WTC11 (cell line): ENCODE data around the gene SLC38A10. TPM values are rescaled to one million over a fixed set of nuclear protein-coding genes. Genes with fewer than 3 reads are reported as not detected.
A peak's percentile ranks its signal among the peaks of the same experiment; 100 is the strongest.

Experiments
- ATAC-seq: fragments of 200-7000 bp; cut with Tn5 transposase; 2 replicates; pipeline ENCODE4 v1.10.0; 2021; ENCODE audit warnings: mild to moderate bottlenecking, moderate library complexity
- CTCF ChIA-PET: fragments of 300-600 bp; sonication (Branson Sonifier 250); formaldehyde crosslinking; loops from one replicate; lab custom pipeline; 2021; ENCODE audit warnings: antibody characterized with exemption; lab: Charles Lee
- POLR2A ChIA-PET: fragments of 350-600 bp; sonication (Branson Sonifier 250); formaldehyde crosslinking; loops from one replicate; lab custom pipeline; 2021; ENCODE audit warnings: antibody characterized with exemption; lab: Charles Lee
- DNase-seq: peaks from one replicate; pipeline ENCODE4 v3.0.0; 2021; ENCODE audit warnings: low spot score
- H3K27ac Mint-ChIP-seq: 2 replicates; pipeline ENCODE4 v1.8.0; 2021; ENCODE audit warnings: mixed read lengths
- H3K27me3 Mint-ChIP-seq: 2 replicates; pipeline ENCODE4 v1.8.0; 2021; ENCODE audit warnings: low read depth, mild to moderate bottlenecking, moderate library complexity, mixed read lengths
- H3K36me3 Mint-ChIP-seq: 2 replicates; pipeline ENCODE4 v1.8.0; 2021; ENCODE audit warnings: mixed read lengths
- H3K4me1 Mint-ChIP-seq: 2 replicates; pipeline ENCODE4 v1.8.0; 2022; ENCODE audit warnings: mixed read lengths
- H3K4me3 Mint-ChIP-seq: 2 replicates; pipeline ENCODE4 v1.8.0; 2021; ENCODE audit warnings: mild to moderate bottlenecking, moderate library complexity, mixed read lengths
- H3K9me3 Mint-ChIP-seq: 2 replicates; pipeline ENCODE4 v1.8.0; 2021; ENCODE audit warnings: mixed read lengths
- ATF6 ChIP-seq: sonication (generic); formaldehyde crosslinking; IDR thresholded peaks from 2 replicates; pipeline ENCODE4 v1.8.1; 2023; ENCODE audit warnings: mild to moderate bottlenecking, missing genetic modification reagents
- CTCF ChIP-seq: fragments of 200-600 bp; IDR thresholded peaks from 2 replicates; pipeline ENCODE4 v1.8.0; 2022; ENCODE audit warnings: antibody characterized with exemption
- FOXJ3 ChIP-seq: sonication (generic); formaldehyde crosslinking; IDR thresholded peaks from 2 replicates; pipeline ENCODE4 v1.9.0; 2021; ENCODE audit warnings: missing genetic modification reagents, mild to moderate bottlenecking, borderline replicate concordance
- GABPB1 ChIP-seq: sonication (generic); formaldehyde crosslinking; IDR thresholded peaks from 2 replicates; pipeline ENCODE4 v1.8.1; 2023; ENCODE audit warnings: mild to moderate bottlenecking, missing genetic modification reagents
- JAZF1 ChIP-seq: fragments of 250-450 bp; sonication (Bioruptor Pico); IDR thresholded peaks from 2 replicates; pipeline ENCODE4 v1.9.0; 2021; ENCODE audit warnings: moderate library complexity, mild to moderate bottlenecking, inconsistent platforms
- NR3C1 ChIP-seq: sonication (generic); formaldehyde crosslinking; conservative IDR thresholded peaks from 2 replicates; pipeline ENCODE4 v1.8.1; 2023; ENCODE audit warnings: low read depth, mild to moderate bottlenecking, missing genetic modification reagents
- TP53 ChIP-seq: sonication (generic); formaldehyde crosslinking; IDR thresholded peaks from 2 replicates; pipeline ENCODE4 v1.8.1; 2023; ENCODE audit warnings: mild to moderate bottlenecking, missing genetic modification reagents
- ZNF138 ChIP-seq: sonication (generic); formaldehyde crosslinking; conservative IDR thresholded peaks from 2 replicates; pipeline ENCODE4 v1.8.1; 2022; ENCODE audit warnings: mild to moderate bottlenecking, moderate library complexity, missing genetic modification reagents
- ZNF396 ChIP-seq: fragments of 250-450 bp; sonication (Bioruptor Pico); IDR thresholded peaks from 2 replicates; pipeline ENCODE4 v1.8.0; 2021; ENCODE audit warnings: mild to moderate bottlenecking, moderate library complexity, borderline replicate concordance
- total RNA-seq: library from RNA; stranded (reverse); gene quantifications from 3 replicates; pipeline ENCODE4 v1.2.3, GENCODE V29; 2021
- TF ChIP-seq, protein P1 (sequence below): sonication (generic); formaldehyde crosslinking; IDR thresholded peaks from 2 replicates; pipeline ENCODE4 v1.8.1; 2023; ENCODE audit warnings: mild to moderate bottlenecking, missing genetic modification reagents, borderline replicate concordance
- TF ChIP-seq, protein P2 (sequence below): sonication (generic); formaldehyde crosslinking; IDR thresholded peaks from 2 replicates; pipeline ENCODE4 v1.8.0; 2022; ENCODE audit warnings: mild to moderate bottlenecking, missing genetic modification reagents
- TF ChIP-seq, protein P3 (sequence below): fragments of 250-450 bp; sonication (Bioruptor Pico); IDR thresholded peaks from 2 replicates; pipeline ENCODE4 v1.9.0; 2021; ENCODE audit warnings: mild to moderate bottlenecking
- TF ChIP-seq, protein P4 (sequence below): sonication (generic); formaldehyde crosslinking; conservative IDR thresholded peaks from 2 replicates; pipeline ENCODE4 v1.8.1; 2023; ENCODE audit warnings: mild to moderate bottlenecking, low read depth, missing genetic modification reagents, moderate library complexity

SLC38A10 gene
- total RNA-seq, 1 experiment from 2014 or later, result 47.0 TPM

DNA sequence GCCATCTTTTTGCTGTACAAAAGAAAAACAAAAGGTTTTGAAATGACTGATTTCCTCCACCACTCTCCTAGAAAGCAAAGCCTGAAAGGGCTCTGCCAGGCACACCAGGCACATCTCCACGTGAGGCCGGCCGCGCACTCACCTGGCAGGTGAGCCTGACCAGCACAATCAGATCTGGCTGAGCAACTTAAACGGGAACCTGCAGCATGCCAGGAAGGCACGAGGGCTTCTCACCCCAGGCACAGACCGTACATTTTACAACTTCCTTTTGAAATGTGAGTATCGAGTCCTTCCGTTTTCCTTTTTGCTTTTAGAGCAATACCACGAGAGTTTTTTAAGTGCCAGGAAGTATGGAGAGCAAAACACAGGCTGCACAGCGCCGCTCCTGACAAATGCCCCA, 22.5 kb downstream of the SLC38A10 start:
- no peaks in the 10 kb centered on the region for H3K27me3 Mint-ChIP-seq
- CTCF ChIA-PET, result no interaction called here
- no peaks in the 10 kb centered on the region for H3K4me1 Mint-ChIP-seq
- POLR2A ChIA-PET, result no interaction called here
- TF ChIP-seq JAZF1 (CRISPR knock-in tag), result no peak
- TF ChIP-seq GABPB1 (CRISPR knock-in tag), result no peak
- TF ChIP-seq, protein P1, sequence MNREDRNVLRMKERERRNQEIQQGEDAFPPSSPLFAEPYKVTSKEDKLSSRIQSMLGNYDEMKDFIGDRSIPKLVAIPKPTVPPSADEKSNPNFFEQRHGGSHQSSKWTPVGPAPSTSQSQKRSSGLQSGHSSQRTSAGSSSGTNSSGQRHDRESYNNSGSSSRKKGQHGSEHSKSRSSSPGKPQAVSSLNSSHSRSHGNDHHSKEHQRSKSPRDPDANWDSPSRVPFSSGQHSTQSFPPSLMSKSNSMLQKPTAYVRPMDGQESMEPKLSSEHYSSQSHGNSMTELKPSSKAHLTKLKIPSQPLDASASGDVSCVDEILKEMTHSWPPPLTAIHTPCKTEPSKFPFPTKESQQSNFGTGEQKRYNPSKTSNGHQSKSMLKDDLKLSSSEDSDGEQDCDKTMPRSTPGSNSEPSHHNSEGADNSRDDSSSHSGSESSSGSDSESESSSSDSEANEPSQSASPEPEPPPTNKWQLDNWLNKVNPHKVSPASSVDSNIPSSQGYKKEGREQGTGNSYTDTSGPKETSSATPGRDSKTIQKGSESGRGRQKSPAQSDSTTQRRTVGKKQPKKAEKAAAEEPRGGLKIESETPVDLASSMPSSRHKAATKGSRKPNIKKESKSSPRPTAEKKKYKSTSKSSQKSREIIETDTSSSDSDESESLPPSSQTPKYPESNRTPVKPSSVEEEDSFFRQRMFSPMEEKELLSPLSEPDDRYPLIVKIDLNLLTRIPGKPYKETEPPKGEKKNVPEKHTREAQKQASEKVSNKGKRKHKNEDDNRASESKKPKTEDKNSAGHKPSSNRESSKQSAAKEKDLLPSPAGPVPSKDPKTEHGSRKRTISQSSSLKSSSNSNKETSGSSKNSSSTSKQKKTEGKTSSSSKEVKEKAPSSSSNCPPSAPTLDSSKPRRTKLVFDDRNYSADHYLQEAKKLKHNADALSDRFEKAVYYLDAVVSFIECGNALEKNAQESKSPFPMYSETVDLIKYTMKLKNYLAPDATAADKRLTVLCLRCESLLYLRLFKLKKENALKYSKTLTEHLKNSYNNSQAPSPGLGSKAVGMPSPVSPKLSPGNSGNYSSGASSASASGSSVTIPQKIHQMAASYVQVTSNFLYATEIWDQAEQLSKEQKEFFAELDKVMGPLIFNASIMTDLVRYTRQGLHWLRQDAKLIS (CRISPR knock-in tag), result no peak
- TF ChIP-seq, protein P2, sequence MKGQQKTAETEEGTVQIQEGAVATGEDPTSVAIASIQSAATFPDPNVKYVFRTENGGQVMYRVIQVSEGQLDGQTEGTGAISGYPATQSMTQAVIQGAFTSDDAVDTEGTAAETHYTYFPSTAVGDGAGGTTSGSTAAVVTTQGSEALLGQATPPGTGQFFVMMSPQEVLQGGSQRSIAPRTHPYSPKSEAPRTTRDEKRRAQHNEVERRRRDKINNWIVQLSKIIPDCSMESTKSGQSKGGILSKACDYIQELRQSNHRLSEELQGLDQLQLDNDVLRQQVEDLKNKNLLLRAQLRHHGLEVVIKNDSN (CRISPR knock-in tag), result no peak
- TF ChIP-seq FOXJ3, result no peak
- TF ChIP-seq CTCF, result no peak
- TF ChIP-seq, protein P3, sequence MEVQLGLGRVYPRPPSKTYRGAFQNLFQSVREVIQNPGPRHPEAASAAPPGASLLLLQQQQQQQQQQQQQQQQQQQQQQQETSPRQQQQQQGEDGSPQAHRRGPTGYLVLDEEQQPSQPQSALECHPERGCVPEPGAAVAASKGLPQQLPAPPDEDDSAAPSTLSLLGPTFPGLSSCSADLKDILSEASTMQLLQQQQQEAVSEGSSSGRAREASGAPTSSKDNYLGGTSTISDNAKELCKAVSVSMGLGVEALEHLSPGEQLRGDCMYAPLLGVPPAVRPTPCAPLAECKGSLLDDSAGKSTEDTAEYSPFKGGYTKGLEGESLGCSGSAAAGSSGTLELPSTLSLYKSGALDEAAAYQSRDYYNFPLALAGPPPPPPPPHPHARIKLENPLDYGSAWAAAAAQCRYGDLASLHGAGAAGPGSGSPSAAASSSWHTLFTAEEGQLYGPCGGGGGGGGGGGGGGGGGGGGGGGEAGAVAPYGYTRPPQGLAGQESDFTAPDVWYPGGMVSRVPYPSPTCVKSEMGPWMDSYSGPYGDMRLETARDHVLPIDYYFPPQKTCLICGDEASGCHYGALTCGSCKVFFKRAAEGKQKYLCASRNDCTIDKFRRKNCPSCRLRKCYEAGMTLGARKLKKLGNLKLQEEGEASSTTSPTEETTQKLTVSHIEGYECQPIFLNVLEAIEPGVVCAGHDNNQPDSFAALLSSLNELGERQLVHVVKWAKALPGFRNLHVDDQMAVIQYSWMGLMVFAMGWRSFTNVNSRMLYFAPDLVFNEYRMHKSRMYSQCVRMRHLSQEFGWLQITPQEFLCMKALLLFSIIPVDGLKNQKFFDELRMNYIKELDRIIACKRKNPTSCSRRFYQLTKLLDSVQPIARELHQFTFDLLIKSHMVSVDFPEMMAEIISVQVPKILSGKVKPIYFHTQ, result no peak
- no peak for TF ChIP-seq NR3C1
- H3K27ac Mint-ChIP-seq, result 0 out of 2 replicates have a peak overlapping the region, but pooled peaks have one; percentile 42
- H3K36me3 Mint-ChIP-seq, result peaks cover 43% of the 10 kb centered on the region
- no peaks in the 10 kb centered on the region for H3K9me3 Mint-ChIP-seq
- H3K4me3 Mint-ChIP-seq, result no peak overlapping the region
- no peak for ATAC-seq
- no peak for DNase-seq

- TF ChIP-seq ZNF138 (CRISPR knock-in tag), result no peak
- no peak for TF ChIP-seq ATF6
- no peak for TF ChIP-seq JAZF1 (CRISPR knock-in tag)
- TF ChIP-seq ZNF396 (CRISPR knock-in tag), result no peak
- no peak for TF ChIP-seq TP53 (CRISPR knock-in tag)
- TF ChIP-seq, protein P4, sequence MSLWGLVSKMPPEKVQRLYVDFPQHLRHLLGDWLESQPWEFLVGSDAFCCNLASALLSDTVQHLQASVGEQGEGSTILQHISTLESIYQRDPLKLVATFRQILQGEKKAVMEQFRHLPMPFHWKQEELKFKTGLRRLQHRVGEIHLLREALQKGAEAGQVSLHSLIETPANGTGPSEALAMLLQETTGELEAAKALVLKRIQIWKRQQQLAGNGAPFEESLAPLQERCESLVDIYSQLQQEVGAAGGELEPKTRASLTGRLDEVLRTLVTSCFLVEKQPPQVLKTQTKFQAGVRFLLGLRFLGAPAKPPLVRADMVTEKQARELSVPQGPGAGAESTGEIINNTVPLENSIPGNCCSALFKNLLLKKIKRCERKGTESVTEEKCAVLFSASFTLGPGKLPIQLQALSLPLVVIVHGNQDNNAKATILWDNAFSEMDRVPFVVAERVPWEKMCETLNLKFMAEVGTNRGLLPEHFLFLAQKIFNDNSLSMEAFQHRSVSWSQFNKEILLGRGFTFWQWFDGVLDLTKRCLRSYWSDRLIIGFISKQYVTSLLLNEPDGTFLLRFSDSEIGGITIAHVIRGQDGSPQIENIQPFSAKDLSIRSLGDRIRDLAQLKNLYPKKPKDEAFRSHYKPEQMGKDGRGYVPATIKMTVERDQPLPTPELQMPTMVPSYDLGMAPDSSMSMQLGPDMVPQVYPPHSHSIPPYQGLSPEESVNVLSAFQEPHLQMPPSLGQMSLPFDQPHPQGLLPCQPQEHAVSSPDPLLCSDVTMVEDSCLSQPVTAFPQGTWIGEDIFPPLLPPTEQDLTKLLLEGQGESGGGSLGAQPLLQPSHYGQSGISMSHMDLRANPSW (CRISPR knock-in tag), result no peak
- TF ChIP-seq, all 79 proteins: peak for 0
- no peak overlapping the region for H3K27ac Mint-ChIP-seq
- POLR2A ChIA-PET, result no interaction called here
- H3K36me3 Mint-ChIP-seq, result peaks cover 40% of the 10 kb centered on the region
- CTCF ChIA-PET, result interaction anchor here (0.7 to 1.2 kb wide), 2 partner anchors 16 to 34 kb away, joined by 3 to 4 read pairs; no protein-coding TSS in a partner anchor
- no peaks in the 10 kb centered on the region for H3K4me1 Mint-ChIP-seq
- H3K9me3 Mint-ChIP-seq, result no peaks in the 10 kb centered on the region
- DNase-seq, result no peak
- ATAC-seq, result no peak
- H3K27me3 Mint-ChIP-seq, result no peaks in the 10 kb centered on the region
- H3K4me3 Mint-ChIP-seq, result no peak overlapping the region
These were observed 23.9 kb downstream of the SLC38A10 start for GRCh38 chr17:81271226-81271625.
